Renal cortical epithelial cell (primary cell): ENCODE results near the gene NGRN. TPM values are rescaled to one million over a fixed set of nuclear protein-coding genes. Genes with fewer than 3 reads are reported as not detected.
"Not testable (repeated sequence)": the region's sequence is repeated elsewhere in the genome, so short reads cannot be mapped to it uniquely, and the experiment has no call there.

Experiments used
- DNase-seq: peaks from one replicate; pipeline ENCODE4 v3.0.0-alpha.2; 2011; ENCODE audit warnings: low read depth
- total RNA-seq: library from RNA; depleted of rRNA; stranded (reverse); fragments of >200 nt; gene quantifications from 2 replicates; pipeline ENCODE4 v1.2.3, GENCODE V29; 2014

NGRN gene
- total RNA-seq, 1 donor from 2014 or later, result 121 TPM

GRCh38 chr15:90234096-90234988 is 31.1 kb upstream of the NGRN start, which contains the start of gene GDPGP1:
Gene GDPGP1 (plus strand): TSS chr15:90234209. CDS start chr15:90240909, 6,700 bp downstream.
- peak; percentile 28 for DNase-seq

- DNase-seq, result no peak
Observed at GRCh38 chr15:90239371-90239770, 26.1 kb upstream of the NGRN start.

- no peak for DNase-seq
Observed at GRCh38 chr15:90240856-90241255, 24.6 kb upstream of the NGRN start.

GRCh38 chr15:90241343-90242192 is 23.9 kb upstream of the NGRN start:
- DNase-seq, result no peak

GRCh38 chr15:90243943-90244639 is 21.4 kb upstream of the NGRN start:
- DNase-seq, result no peak

- no peak for DNase-seq
Observed at GRCh38 chr15:90248789-90249202, 16.7 kb upstream of the NGRN start.

GRCh38 chr15:90249203-90249863 is 16.1 kb upstream of the NGRN start, which contains the start of gene TTLL13:
Gene TTLL13 (plus strand): TSS chr15:90249556. CDS start chr15:90250631, 1,075 bp downstream.
- DNase-seq, result peak; percentile 68

GRCh38 chr15:90257776-90258175 is 7.7 kb upstream of the NGRN start:
- DNase-seq, result no peak

GRCh38 chr15:90259524-90259923 is 5.9 kb upstream of the NGRN start:
- no peak for DNase-seq

GRCh38 chr15:90260731-90261130 is 4.7 kb upstream of the NGRN start:
- not testable (repeated sequence) for DNase-seq

- DNase-seq, result peak; percentile 72
Observed at GRCh38 chr15:90261811-90262210, 3.7 kb upstream of the NGRN start.

- no peak for DNase-seq
Observed at GRCh38 chr15:90262426-90262825, 3.0 kb upstream of the NGRN start.

- peak; percentile 50 for DNase-seq
Observed at GRCh38 chr15:90264671-90265070, 801 bp upstream of the NGRN start.

- peak; percentile 16 for DNase-seq
Observed at GRCh38 chr15:90266061-90266431, 574 bp downstream of the NGRN start.

- no peak for DNase-seq
Observed at GRCh38 chr15:90266485-90266884, 1.0 kb downstream of the NGRN start.

- DNase-seq, result no peak
Observed at GRCh38 chr15:90268415-90268814, 2.9 kb downstream of the NGRN start.

- DNase-seq, result no peak
Observed at GRCh38 chr15:90270502-90271150, 5.2 kb downstream of the NGRN start.

GRCh38 chr15:90271459-90272166 is 6.1 kb downstream of the NGRN start:
- DNase-seq, result no peak

GRCh38 chr15:90278467-90278866 is 13.0 kb downstream of the NGRN start:
- not testable (repeated sequence) for DNase-seq

GRCh38 chr15:90280743-90281142 is 15.3 kb downstream of the NGRN start:
- not testable (repeated sequence) for DNase-seq
